ENCODE results near the gene ZNF654. TPM values are rescaled to one million over a fixed set of nuclear protein-coding genes. Genes with fewer than 3 reads are reported as not detected.
A peak's percentile ranks its signal among the peaks of the same experiment; 100 is the strongest.

The ZNF654 gene
- polyA plus RNA-seq, 1 donor from 2014 or later, result 20.4 TPM

DNA sequence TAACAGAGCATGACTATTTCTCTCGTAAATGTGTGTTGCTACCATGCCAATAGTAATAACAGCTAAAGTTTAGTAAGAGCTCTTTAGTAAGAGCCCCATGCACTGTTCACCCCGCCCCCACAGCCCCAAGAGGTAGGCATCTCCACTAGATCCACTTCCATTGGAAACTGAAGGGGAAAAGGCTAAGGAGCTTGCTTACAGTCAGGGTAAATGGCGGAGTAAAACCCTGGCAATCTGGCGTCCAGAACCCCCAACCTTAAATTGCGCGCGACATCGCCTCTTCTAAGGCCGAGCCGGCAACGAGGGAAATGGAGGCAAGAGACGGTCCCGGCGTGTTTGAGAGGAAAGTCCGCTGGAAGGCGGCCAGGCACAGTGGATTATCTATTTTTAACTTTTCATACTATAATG, 90.0 kb downstream of the ZNF654 start:
- Histone ChIP-seq H3K9me2 (ENCODE audit: insufficient read depth, low read length) (no peaks in the 10 kb centered on the region), H3K79me2 (replicated peaks; ENCODE audit: insufficient read depth, low read length) (peaks cover 54% of the 10 kb centered on the region), H3F3A (ENCODE audit: insufficient read depth, low read length, poor library complexity, severe bottlenecking) (peaks cover 3% of the 10 kb centered on the region), H4K20me1 (ENCODE audit: insufficient read depth) (no peaks in the 10 kb centered on the region), H2AFZ (ENCODE audit: low read depth, low read length) (peak overlapping the region; percentile 98), H3K36me3 (ENCODE audit: insufficient read depth, low read length) (no peaks in the 10 kb centered on the region), H3K27ac (ENCODE audit: low read length) (peak overlapping the region; percentile 95), H3K4me2 (ENCODE audit: low read length) (peak overlapping the region; percentile 87), H3K4me3 (ENCODE audit: low read length) (peak overlapping the region; percentile 91), H3K9me3 (ENCODE audit: low read length) (no peaks in the 10 kb centered on the region), H3K9ac (ENCODE audit: low read length) (peak overlapping the region; percentile 92), H3K27me3 (ENCODE audit: insufficient read depth, low read depth, low read length) (no peaks in the 10 kb centered on the region)
- TF ChIP-seq, protein P1, sequence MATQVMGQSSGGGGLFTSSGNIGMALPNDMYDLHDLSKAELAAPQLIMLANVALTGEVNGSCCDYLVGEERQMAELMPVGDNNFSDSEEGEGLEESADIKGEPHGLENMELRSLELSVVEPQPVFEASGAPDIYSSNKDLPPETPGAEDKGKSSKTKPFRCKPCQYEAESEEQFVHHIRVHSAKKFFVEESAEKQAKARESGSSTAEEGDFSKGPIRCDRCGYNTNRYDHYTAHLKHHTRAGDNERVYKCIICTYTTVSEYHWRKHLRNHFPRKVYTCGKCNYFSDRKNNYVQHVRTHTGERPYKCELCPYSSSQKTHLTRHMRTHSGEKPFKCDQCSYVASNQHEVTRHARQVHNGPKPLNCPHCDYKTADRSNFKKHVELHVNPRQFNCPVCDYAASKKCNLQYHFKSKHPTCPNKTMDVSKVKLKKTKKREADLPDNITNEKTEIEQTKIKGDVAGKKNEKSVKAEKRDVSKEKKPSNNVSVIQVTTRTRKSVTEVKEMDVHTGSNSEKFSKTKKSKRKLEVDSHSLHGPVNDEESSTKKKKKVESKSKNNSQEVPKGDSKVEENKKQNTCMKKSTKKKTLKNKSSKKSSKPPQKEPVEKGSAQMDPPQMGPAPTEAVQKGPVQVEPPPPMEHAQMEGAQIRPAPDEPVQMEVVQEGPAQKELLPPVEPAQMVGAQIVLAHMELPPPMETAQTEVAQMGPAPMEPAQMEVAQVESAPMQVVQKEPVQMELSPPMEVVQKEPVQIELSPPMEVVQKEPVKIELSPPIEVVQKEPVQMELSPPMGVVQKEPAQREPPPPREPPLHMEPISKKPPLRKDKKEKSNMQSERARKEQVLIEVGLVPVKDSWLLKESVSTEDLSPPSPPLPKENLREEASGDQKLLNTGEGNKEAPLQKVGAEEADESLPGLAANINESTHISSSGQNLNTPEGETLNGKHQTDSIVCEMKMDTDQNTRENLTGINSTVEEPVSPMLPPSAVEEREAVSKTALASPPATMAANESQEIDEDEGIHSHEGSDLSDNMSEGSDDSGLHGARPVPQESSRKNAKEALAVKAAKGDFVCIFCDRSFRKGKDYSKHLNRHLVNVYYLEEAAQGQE (IDR thresholded peaks at IDR 0.05; ENCODE audit: borderline replicate concordance), result no peak
- no peak for TF ChIP-seq EZH2 (IDR thresholded peaks at IDR 0.05; ENCODE audit: borderline replicate concordance, insufficient read depth, low read length, poor library complexity, severe bottlenecking)
- no peak for TF ChIP-seq SMC3 (conservative IDR thresholded peaks at IDR 0.05; ENCODE audit: poor library complexity)
- TF ChIP-seq RAD21 (conservative IDR thresholded peaks at IDR 0.05), result no peak
- no peak for TF ChIP-seq TAF1 (IDR thresholded peaks at IDR 0.05; ENCODE audit: low read depth)
- TF ChIP-seq EP300 (conservative IDR thresholded peaks at IDR 0.05; ENCODE audit: poor library complexity, severe bottlenecking), result no peak
- no peak for TF ChIP-seq POLR2AphosphoS5 (IDR thresholded peaks at IDR 0.05)
- no peak for TF ChIP-seq MXI1 (conservative IDR thresholded peaks at IDR 0.05; ENCODE audit: poor library complexity, severe bottlenecking)
- TF ChIP-seq CTCF (IDR thresholded peaks at IDR 0.05; ENCODE audit: poor library complexity, severe bottlenecking), result no peak

DNA sequence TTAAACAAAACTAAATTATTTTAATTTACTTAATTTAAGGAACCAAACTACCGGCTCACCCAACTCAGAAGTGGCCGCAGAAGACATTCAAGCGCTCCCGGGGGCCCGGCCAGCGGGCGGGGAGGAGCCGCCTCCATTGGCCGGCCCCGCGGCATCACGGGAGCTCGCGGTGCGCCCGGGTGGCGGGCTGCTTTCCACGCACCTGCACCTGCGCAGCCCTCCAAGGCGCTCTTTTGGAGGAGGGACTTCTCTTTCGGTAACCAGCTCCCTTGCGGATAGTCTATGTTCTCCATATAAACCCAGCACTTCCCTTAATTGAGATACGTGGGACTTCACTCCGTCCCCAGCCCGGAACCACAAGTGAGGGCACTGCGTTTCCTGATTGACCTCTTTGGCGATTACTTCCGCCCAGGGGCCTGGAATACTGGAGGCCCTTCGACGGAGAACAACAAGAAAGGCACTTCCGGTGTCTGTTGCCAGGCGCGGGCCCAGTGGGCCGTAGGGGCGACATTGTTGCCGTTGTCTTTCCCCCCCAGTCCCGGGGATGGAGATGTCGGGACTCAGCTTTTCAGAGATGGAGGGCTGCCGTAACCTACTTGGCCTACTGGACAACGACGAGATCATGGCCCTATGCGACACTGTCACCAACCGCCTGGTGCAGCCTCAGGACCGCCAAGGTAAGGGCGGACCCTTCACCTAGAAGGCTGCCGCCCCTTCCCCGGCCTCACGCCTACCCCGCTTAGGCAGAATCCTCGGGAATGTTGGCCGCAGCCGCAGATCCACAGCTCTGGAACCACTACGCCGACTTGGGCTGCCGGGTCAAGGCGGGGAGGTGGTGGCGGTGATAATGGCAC, 90.7 kb downstream of the ZNF654 start, which contains the start of gene C3orf38:
Gene C3orf38 (plus strand): TSS at position 451 of the 854 bp plus-strand sequence. CDS start 94 bp downstream, at position 545.
- Histone ChIP-seq H3K9me2 (ENCODE audit: insufficient read depth, low read length) (no peaks in the 10 kb centered on the region), H3K79me2 (replicated peaks; ENCODE audit: insufficient read depth, low read length) (peaks cover 59% of the 10 kb centered on the region), H3K27me3 (ENCODE audit: insufficient read depth, low read depth, low read length) (no peaks in the 10 kb centered on the region), H3F3A (ENCODE audit: insufficient read depth, low read length, poor library complexity, severe bottlenecking) (peaks cover 3% of the 10 kb centered on the region), H4K20me1 (ENCODE audit: insufficient read depth) (no peaks in the 10 kb centered on the region), H3K4me2 (ENCODE audit: low read length) (peak within 1 kb of the TSS; percentile 97), H2AFZ (ENCODE audit: low read depth, low read length) (peak within 1 kb of the TSS; percentile 98), H3K4me3 (ENCODE audit: low read length) (peak within 1 kb of the TSS; percentile 91), H3K9me3 (ENCODE audit: low read length) (no peaks in the 10 kb centered on the region), H3K36me3 (ENCODE audit: insufficient read depth, low read length) (no peaks in the 10 kb centered on the region), H3K9ac (ENCODE audit: low read length) (peak within 1 kb of the TSS; percentile 92), H3K27ac (ENCODE audit: low read length) (peak within 1 kb of the TSS; percentile 95)
- TF ChIP-seq RAD21 (conservative IDR thresholded peaks at IDR 0.05) (no peak), CTCF (IDR thresholded peaks at IDR 0.05; ENCODE audit: poor library complexity, severe bottlenecking) (peak; percentile 4), SMC3 (conservative IDR thresholded peaks at IDR 0.05; ENCODE audit: poor library complexity) (peak; percentile 12), EP300 (conservative IDR thresholded peaks at IDR 0.05; ENCODE audit: poor library complexity, severe bottlenecking) (peak; percentile 68), EZH2 (IDR thresholded peaks at IDR 0.05; ENCODE audit: borderline replicate concordance, insufficient read depth, low read length, poor library complexity, severe bottlenecking) (no peak), POLR2AphosphoS5 (IDR thresholded peaks at IDR 0.05) (peak; percentile 73), TAF1 (IDR thresholded peaks at IDR 0.05; ENCODE audit: low read depth) (peak; percentile 91), MXI1 (conservative IDR thresholded peaks at IDR 0.05; ENCODE audit: poor library complexity, severe bottlenecking) (peak; percentile 88)
- TF ChIP-seq, protein P1 (IDR thresholded peaks at IDR 0.05; ENCODE audit: borderline replicate concordance), result peak; percentile 85
